HEK293 (cell line): ENCODE data around the gene MDP1.

Source experiments
- CTCF ChIA-PET: fragments of 350-600 bp; formaldehyde crosslinking; extraction: SDS; loops from one replicate; lab custom pipeline; 2021; ENCODE audit warnings: antibody characterized with exemption; lab: Yijun Ruan, JAX
- POLR2A ChIA-PET: fragments of 300-600 bp; formaldehyde crosslinking; extraction: SDS; loops from one replicate; lab custom pipeline; 2020; ENCODE audit warnings: antibody characterized with exemption, inconsistent platforms; lab: Yijun Ruan, JAX
- H3K27ac ChIP-seq: fragments of 200-500 bp; sonication (Bioruptor generic); 2 replicates; pipeline ENCODE4 v1.5.1; 2014; ENCODE audit warnings: low read depth, low read length, control low read depth, inconsistent platforms; ENCODE audit errors: extremely low read depth
- H3K36me3 ChIP-seq, 2 experiments: fragments of 200-500 bp in 1 of 2; sonication (Bioruptor generic) in 1 of 2; 1 replicate in 1 of 2; 2 replicates in 1 of 2; pipeline ENCODE4 v1.5.1; 2014 to 2017; ENCODE audit warnings: inconsistent platforms in 2 of 2, low read length in 2 of 2; ENCODE audit not compliant: control insufficient read depth in 2 of 2, insufficient read depth in 1 of 2
- H3K4me1 ChIP-seq: fragments of 200-500 bp; sonication (Bioruptor generic); 2 replicates; pipeline ENCODE4 v1.5.1; 2014; ENCODE audit warnings: mild to moderate bottlenecking, low read length, inconsistent platforms; ENCODE audit not compliant: control insufficient read depth, insufficient read depth
- H3K4me3 ChIP-seq: 2 replicates; pipeline ENCODE4 v1.5.1; 2011; ENCODE audit warnings: low read depth, mild to moderate bottlenecking, control low read depth, low read length, moderate library complexity
- H3K9me3 ChIP-seq: fragments of 200-500 bp; sonication (Bioruptor generic); 2 replicates; pipeline ENCODE4 v1.5.1; 2014; ENCODE audit warnings: low read depth, low read length, inconsistent platforms; ENCODE audit not compliant: control insufficient read depth, insufficient read depth
- EGR2 ChIP-seq: fragments of 450-650 bp; formaldehyde crosslinking; IDR thresholded peaks from 2 replicates; pipeline ENCODE4 v1.5.1; 2016; ENCODE audit warnings: low read depth, missing biosample characterization, missing genetic modification characterization
- SCRT2 ChIP-seq: fragments of 450-650 bp; formaldehyde crosslinking; IDR thresholded peaks from 2 replicates; pipeline ENCODE4 v1.5.1; 2016; ENCODE audit warnings: missing biosample characterization, missing genetic modification characterization
- ZFHX2 ChIP-seq: fragments of 450-650 bp; formaldehyde crosslinking; conservative IDR thresholded peaks from 2 replicates; pipeline ENCODE4 v1.5.1; 2016; ENCODE audit warnings: missing biosample characterization, missing genetic modification characterization
- ZNF10 ChIP-seq: fragments of 450-650 bp; formaldehyde crosslinking; IDR thresholded peaks from 2 replicates; pipeline ENCODE4 v1.5.1; 2017; ENCODE audit warnings: missing biosample characterization, missing genetic modification characterization
- ZNF121 ChIP-seq: fragments of 450-650 bp; formaldehyde crosslinking; IDR thresholded peaks from 2 replicates; pipeline ENCODE4 v1.5.1; 2016; ENCODE audit warnings: missing biosample characterization, missing genetic modification characterization
- ZNF214 ChIP-seq: fragments of 450-650 bp; formaldehyde crosslinking; IDR thresholded peaks from 2 replicates; pipeline ENCODE4 v1.5.1; 2017; ENCODE audit warnings: missing biosample characterization, mild to moderate bottlenecking, missing genetic modification characterization, borderline replicate concordance
- ZNF629 ChIP-seq: fragments of 450-650 bp; formaldehyde crosslinking; IDR thresholded peaks from 2 replicates; pipeline ENCODE4 v1.5.1; 2017; ENCODE audit warnings: missing biosample characterization, missing genetic modification characterization
- ZNF664 ChIP-seq: fragments of 450-650 bp; formaldehyde crosslinking; IDR thresholded peaks from 2 replicates; pipeline ENCODE4 v1.5.1; 2016; ENCODE audit warnings: missing biosample characterization, missing genetic modification characterization
- ZNF707 ChIP-seq: fragments of 450-650 bp; formaldehyde crosslinking; IDR thresholded peaks from 2 replicates; pipeline ENCODE4 v1.5.1; 2016; ENCODE audit warnings: missing biosample characterization, missing genetic modification characterization
- TF ChIP-seq, protein P1 (sequence below): fragments of 450-650 bp; formaldehyde crosslinking; IDR thresholded peaks from 2 replicates; pipeline ENCODE4; 2016; ENCODE audit warnings: missing biosample characterization, missing genetic modification characterization
- TF ChIP-seq, protein P2 (sequence below): fragments of 450-650 bp; formaldehyde crosslinking; IDR thresholded peaks from 2 replicates; pipeline ENCODE4 v1.5.1; 2016; ENCODE audit warnings: missing biosample characterization, missing genetic modification characterization
- TF ChIP-seq, protein P3 (sequence below): fragments of 450-650 bp; formaldehyde crosslinking; IDR thresholded peaks from 2 replicates; pipeline ENCODE4 v1.5.1; 2016; ENCODE audit warnings: missing biosample characterization, missing genetic modification characterization
- TF ChIP-seq, protein P4 (sequence below): fragments of 450-650 bp; formaldehyde crosslinking; IDR thresholded peaks from 2 replicates; pipeline ENCODE4 v1.5.1; 2016; ENCODE audit warnings: missing biosample characterization, missing genetic modification characterization
- TF ChIP-seq, protein P5 (sequence below): fragments of 450-650 bp; formaldehyde crosslinking; IDR thresholded peaks from 2 replicates; pipeline ENCODE4 v1.5.1; 2017; ENCODE audit warnings: missing biosample characterization, missing genetic modification characterization
- TF ChIP-seq, protein P6 (sequence below): fragments of 450-650 bp; formaldehyde crosslinking; IDR thresholded peaks from 2 replicates; pipeline ENCODE4 v1.5.1; 2016; ENCODE audit warnings: missing biosample characterization, missing genetic modification characterization
- TF ChIP-seq, protein P7 (sequence below): fragments of 450-650 bp; formaldehyde crosslinking; IDR thresholded peaks from 2 replicates; pipeline ENCODE4 v1.5.1; 2016; ENCODE audit warnings: missing biosample characterization, missing genetic modification characterization

Gene MDP1

DNA sequence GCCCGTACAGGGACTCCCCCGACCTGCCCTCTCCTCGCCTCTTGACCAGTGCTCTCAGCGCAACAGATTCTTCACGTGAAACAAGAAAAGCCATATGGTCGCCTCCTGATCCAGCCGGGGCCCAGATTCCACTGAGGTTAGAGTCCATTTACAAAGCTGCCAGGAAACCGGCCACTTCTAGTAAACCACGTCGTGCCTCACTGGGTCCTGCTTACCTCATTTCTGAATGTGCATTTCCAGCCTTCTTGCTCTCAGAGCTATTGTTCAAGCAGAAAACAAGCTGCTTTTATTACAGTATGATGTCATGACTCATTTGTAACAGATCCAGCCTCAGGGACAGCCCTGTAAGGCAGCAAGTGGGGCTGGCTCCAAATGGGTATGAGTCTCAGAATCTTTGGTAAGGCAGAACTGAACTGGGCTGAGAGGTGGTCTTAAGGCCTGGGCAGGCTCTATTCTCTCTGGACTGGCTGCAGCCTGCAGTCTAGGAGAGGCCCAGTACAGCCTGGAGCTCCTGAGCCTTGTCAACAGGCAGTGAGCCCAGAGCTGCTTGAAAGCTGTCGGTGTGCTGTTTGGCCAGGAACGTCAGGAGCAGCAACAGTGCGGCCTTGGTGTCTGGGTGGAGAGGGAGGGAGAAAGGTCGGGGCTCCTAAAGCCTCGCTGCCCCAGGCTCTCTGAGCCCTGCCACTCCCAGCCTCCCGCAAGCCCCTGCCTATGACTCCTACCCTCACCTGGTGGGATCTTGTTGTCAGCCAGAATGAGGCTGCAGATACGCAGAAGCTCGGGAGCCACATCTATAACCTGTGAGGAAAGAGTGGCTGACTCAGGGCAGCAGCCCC, 35.7 kb downstream of the MDP1 start (continued):
- TF ChIP-seq, protein P1, sequence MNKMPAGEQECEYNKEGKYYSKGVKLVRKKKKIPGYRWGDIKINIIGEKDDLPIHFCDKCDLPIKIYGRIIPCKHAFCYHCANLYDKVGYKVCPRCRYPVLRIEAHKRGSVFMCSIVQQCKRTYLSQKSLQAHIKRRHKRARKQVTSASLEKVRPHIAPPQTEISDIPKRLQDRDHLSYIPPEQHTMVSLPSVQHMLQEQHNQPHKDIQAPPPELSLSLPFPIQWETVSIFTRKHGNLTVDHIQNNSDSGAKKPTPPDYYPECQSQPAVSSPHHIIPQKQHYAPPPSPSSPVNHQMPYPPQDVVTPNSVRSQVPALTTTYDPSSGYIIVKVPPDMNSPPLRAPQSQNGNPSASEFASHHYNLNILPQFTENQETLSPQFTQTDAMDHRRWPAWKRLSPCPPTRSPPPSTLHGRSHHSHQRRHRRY (tag by site-specific recombination), result no peak
- TF ChIP-seq, protein P2, sequence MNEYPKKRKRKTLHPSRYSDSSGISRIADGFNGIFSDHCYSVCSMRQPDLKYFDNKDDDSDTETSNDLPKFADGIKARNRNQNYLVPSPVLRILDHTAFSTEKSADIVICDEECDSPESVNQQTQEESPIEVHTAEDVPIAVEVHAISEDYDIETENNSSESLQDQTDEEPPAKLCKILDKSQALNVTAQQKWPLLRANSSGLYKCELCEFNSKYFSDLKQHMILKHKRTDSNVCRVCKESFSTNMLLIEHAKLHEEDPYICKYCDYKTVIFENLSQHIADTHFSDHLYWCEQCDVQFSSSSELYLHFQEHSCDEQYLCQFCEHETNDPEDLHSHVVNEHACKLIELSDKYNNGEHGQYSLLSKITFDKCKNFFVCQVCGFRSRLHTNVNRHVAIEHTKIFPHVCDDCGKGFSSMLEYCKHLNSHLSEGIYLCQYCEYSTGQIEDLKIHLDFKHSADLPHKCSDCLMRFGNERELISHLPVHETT (tag by site-specific recombination), result 0 out of 2 replicates have a peak, but pooled peaks have one; percentile 51
- TF ChIP-seq, protein P3, sequence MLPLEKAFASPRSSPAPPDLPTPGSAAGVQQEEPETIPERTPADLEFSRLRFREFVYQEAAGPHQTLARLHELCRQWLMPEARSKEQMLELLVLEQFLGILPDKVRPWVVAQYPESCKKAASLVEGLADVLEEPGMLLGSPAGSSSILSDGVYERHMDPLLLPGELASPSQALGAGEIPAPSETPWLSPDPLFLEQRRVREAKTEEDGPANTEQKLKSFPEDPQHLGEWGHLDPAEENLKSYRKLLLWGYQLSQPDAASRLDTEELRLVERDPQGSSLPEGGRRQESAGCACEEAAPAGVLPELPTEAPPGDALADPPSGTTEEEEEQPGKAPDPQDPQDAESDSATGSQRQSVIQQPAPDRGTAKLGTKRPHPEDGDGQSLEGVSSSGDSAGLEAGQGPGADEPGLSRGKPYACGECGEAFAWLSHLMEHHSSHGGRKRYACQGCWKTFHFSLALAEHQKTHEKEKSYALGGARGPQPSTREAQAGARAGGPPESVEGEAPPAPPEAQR, result no peak
- TF ChIP-seq, protein P4, sequence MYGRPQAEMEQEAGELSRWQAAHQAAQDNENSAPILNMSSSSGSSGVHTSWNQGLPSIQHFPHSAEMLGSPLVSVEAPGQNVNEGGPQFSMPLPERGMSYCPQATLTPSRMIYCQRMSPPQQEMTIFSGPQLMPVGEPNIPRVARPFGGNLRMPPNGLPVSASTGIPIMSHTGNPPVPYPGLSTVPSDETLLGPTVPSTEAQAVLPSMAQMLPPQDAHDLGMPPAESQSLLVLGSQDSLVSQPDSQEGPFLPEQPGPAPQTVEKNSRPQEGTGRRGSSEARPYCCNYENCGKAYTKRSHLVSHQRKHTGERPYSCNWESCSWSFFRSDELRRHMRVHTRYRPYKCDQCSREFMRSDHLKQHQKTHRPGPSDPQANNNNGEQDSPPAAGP (tag by site-specific recombination), result peak; percentile 58; the same call in 1 of the 2 replicates
- TF ChIP-seq, all 188 proteins: peak for 22

DNA sequence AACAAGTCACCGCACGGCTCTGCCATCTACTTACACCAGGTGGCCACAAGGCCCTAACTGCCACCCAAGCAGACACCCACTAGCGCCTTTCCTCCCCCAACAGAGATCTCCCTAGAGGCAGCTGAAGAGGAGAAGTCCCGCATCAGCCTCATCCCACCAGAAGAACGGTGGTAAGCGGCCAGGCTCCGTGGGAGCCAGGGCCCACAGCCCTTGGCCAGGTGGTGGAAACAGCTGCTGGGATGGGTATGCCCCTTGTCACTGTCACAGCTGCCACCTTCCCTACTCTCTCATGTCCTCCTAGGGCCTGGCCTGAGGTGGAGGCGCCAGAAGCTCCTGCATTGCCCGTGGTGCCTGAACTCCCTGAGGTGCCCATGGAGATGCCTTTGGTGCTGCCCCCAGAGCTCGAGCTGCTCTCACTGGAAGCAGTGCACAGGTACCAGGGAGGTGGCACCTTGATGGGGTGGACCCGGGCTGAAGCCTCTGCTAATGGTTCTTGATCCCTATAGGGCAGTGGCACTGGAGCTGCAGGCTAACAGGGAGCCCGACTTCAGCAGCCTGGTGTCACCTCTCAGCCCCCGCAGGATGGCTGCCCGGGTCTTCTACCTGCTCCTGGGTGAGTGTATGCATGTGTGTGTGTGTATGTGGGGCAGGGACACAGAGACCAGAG, 36.4 kb downstream of the MDP1 start:
- no peak overlapping the region for H3K4me3 ChIP-seq
- TF ChIP-seq ZNF121, result no peak
- TF ChIP-seq, protein P5, sequence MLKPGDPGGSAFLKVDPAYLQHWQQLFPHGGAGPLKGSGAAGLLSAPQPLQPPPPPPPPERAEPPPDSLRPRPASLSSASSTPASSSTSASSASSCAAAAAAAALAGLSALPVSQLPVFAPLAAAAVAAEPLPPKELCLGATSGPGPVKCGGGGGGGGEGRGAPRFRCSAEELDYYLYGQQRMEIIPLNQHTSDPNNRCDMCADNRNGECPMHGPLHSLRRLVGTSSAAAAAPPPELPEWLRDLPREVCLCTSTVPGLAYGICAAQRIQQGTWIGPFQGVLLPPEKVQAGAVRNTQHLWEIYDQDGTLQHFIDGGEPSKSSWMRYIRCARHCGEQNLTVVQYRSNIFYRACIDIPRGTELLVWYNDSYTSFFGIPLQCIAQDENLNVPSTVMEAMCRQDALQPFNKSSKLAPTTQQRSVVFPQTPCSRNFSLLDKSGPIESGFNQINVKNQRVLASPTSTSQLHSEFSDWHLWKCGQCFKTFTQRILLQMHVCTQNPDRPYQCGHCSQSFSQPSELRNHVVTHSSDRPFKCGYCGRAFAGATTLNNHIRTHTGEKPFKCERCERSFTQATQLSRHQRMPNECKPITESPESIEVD (tag by site-specific recombination), result no peak
- no peak for TF ChIP-seq ZNF214
- peak; percentile 77 for TF ChIP-seq EGR2 (tag by site-specific recombination)
- 0 out of 2 replicates have a peak, but pooled peaks have one; percentile 11 for TF ChIP-seq ZFHX2 (tag by site-specific recombination)
- H3K36me3 ChIP-seq, result peaks cover 0 to 78% of the 10 kb centered on the region in 2 experiments; a peak in 2 of 3 replicates
- H3K9me3 ChIP-seq, result no peaks in the 10 kb centered on the region
- no peaks in the 10 kb centered on the region for H3K4me1 ChIP-seq
- CTCF ChIA-PET, result interaction anchor here (0.6 to 1.7 kb wide), 2 partner anchors 121 to 153 kb away, joined by 4 to 5 read pairs; no protein-coding TSS in a partner anchor
- H3K27ac ChIP-seq, result no peak overlapping the region
- POLR2A ChIA-PET, result interaction anchor here (1.0 to 2.0 kb wide), 4 partner anchors 9 to 66 kb away, joined by 3 to 8 read pairs (median 4); partner anchors contain the start of gene IRF9

DNA sequence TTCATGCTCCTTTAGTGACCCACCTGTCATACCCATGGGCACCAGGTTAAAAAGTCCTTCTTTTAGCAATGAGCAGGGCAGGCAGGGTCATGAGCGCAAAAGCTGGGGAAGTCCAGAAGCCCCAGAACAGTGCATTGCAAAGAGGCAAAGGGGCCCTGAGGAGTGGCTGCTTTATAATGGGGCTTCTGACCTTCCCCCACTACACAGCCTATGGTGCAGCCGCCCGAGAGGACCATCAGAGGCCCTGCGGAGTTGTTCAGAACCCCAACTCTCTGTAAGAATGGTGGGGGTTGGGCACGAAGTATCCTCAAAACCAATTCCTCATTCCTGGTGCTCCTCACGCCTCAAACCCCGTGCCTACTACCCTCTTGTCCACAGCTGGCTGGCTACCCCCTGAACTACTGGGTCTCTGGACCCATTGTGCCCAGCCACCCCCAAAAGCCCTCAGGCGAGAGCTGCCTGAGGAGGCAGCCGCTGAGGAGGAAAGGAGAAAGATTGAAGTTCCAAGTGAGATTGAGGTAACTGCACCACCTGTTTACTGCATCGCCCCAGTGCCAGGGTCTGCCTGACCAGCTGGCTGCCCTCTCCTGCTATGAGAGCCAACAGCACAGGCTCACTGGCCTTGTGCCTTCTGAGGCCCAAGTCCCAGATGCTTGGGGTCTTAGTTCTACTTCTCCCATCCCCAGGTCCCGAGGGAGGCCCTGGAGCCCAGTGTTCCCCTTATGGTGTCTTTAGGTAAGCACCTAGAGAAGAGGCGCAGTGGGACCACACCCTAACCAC, 37.3 kb downstream of the MDP1 start:
- H3K4me3 ChIP-seq, result no peak overlapping the region
- H3K4me1 ChIP-seq, result no peaks in the 10 kb centered on the region
- no peaks in the 10 kb centered on the region for H3K9me3 ChIP-seq
- no peak overlapping the region for H3K27ac ChIP-seq
- ChIA-PET CTCF (interaction anchor here (0.6 to 1.7 kb wide), 2 partner anchors 120 to 153 kb away, joined by 4 to 5 read pairs; no protein-coding TSS in a partner anchor), POLR2A (interaction anchor here (1.0 to 2.0 kb wide), 4 partner anchors 8 to 65 kb away, joined by 3 to 8 read pairs (median 4); partner anchors contain the start of genes IRF9 and RNF31)
- H3K36me3 ChIP-seq, result peaks cover 0 to 70% of the 10 kb centered on the region in 2 experiments; a peak in 2 of 3 replicates
- TF ChIP-seq ZNF10 (tag by site-specific recombination), result no peak
- TF ChIP-seq, protein P6, sequence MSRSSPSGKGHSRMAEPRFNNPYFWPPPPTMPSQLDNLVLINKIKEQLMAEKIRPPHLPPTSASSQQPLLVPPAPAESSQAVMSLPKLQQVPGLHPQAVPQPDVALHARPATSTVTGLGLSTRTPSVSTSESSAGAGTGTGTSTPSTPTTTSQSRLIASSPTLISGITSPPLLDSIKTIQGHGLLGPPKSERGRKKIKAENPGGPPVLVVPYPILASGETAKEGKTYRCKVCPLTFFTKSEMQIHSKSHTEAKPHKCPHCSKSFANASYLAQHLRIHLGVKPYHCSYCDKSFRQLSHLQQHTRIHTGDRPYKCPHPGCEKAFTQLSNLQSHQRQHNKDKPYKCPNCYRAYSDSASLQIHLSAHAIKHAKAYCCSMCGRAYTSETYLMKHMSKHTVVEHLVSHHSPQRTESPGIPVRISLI (tag by site-specific recombination), result no peak
- no peak for TF ChIP-seq SCRT2
- no peak for TF ChIP-seq ZNF664 (tag by site-specific recombination)
- TF ChIP-seq, protein P7, sequence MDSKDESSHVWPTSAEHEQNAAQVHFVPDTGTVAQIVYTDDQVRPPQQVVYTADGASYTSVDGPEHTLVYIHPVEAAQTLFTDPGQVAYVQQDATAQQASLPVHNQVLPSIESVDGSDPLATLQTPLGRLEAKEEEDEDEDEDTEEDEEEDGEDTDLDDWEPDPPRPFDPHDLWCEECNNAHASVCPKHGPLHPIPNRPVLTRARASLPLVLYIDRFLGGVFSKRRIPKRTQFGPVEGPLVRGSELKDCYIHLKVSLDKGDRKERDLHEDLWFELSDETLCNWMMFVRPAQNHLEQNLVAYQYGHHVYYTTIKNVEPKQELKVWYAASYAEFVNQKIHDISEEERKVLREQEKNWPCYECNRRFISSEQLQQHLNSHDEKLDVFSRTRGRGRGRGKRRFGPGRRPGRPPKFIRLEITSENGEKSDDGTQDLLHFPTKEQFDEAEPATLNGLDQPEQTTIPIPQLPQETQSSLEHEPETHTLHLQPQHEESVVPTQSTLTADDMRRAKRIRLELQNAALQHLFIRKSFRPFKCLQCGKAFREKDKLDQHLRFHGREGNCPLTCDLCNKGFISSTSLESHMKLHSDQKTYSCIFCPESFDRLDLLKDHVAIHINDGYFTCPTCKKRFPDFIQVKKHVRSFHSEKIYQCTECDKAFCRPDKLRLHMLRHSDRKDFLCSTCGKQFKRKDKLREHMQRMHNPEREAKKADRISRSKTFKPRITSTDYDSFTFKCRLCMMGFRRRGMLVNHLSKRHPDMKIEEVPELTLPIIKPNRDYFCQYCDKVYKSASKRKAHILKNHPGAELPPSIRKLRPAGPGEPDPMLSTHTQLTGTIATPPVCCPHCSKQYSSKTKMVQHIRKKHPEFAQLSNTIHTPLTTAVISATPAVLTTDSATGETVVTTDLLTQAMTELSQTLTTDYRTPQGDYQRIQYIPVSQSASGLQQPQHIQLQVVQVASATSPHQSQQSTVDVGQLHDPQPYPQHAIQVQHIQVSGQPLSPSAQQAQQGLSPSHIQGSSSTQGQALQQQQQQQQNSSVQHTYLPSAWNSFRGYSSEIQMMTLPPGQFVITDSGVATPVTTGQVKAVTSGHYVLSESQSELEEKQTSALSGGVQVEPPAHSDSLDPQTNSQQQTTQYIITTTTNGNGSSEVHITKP (tag by site-specific recombination), result no peak
- TF ChIP-seq ZNF707, result no peak
- no peak for TF ChIP-seq ZNF629 (tag by site-specific recombination)
